H1 (cell line): ENCODE data around the gene FAM222B. TPM values are rescaled to one million over a fixed set of nuclear protein-coding genes. Genes with fewer than 3 reads are reported as not detected.

ENCODE experiments used
- CHD7 ChIP-seq: fragments of 300-600 bp; sonication (generic); IDR thresholded peaks from 2 replicates; pipeline ENCODE4 v1.7.1; 2012; ENCODE audit warnings: low read length, moderate library complexity, mild to moderate bottlenecking, inconsistent platforms; ENCODE audit not compliant: insufficient replicate concordance
- polyA plus RNA-seq, 7 experiments: library from polyadenylated mRNA; depleted of rRNA in 3 of 7; stranded (reverse) in 5 of 7; unstranded in 2 of 7; fragments of >200 nt in 5 of 7; fragments of 200-250 nt in 2 of 7; gene quantifications; 1 replicate in 5 of 7; 2 replicates in 1 of 7; 4 replicates in 1 of 7; pipeline versions ENCODE4 v1.2.1 to v1.2.3, GENCODE V29; 2011 to 2013; ENCODE audit warnings: missing spikeins in 2 of 7, mixed read lengths in 2 of 7
- total RNA-seq: library from RNA; stranded (reverse); fragmentation: NEBNext Ultra II Directional; extraction: Animal tissue kit (Norgen Biotek cat#: 25700); gene quantifications from 2 replicates; pipeline ENCODE4 v1.2.1, GENCODE V29; 2021

FAM222B gene
- total and polyA plus RNA-seq, 2 of the 8 experiments (the other 6 are each of a cell fraction or from before 2014, with no cell fraction given): 42.1 to 81.7 TPM

GRCh38 chr17:28861393-28862203 is 19.0 kb upstream of the FAM222B start (continued):
- no peak for TF ChIP-seq CHD7
